ENCODE measurements around the gene TMEM61.

DNA sequence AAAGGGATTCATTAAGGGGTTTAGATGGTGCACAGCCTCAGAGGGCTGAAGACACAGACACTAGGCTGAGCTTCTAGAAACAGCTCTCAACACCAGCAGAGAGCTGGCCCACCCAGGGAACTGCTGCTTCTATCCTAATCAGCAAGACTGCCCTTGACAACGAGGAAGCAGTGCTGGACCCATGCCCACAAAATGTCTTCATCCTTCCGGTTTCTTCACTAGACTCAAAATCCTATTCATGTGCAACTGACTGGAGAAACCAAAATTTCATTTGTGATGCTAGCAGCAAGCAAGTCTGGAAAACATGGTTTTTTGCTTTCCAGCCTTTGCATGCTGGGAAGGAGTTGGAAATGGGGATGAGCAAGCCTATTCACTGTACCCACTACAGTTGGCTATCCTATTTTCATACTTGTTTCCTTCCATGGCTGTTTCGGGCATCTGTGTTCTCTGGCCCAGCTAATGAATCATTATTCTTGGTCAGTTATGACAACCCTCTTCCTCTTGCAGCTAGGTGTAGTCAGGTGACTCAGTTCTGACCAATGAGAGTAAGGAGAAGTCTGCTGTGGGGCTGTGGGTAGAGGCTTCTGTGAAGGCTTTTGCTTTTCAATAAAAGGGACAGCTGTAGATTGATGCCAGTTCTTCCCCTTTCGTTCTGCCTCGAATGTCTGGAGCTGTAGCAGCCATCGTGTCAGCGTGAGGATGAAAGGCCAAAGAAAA lies 14.6 kb upstream of the TMEM61 start:
- TF ChIP-seq, protein P1, sequence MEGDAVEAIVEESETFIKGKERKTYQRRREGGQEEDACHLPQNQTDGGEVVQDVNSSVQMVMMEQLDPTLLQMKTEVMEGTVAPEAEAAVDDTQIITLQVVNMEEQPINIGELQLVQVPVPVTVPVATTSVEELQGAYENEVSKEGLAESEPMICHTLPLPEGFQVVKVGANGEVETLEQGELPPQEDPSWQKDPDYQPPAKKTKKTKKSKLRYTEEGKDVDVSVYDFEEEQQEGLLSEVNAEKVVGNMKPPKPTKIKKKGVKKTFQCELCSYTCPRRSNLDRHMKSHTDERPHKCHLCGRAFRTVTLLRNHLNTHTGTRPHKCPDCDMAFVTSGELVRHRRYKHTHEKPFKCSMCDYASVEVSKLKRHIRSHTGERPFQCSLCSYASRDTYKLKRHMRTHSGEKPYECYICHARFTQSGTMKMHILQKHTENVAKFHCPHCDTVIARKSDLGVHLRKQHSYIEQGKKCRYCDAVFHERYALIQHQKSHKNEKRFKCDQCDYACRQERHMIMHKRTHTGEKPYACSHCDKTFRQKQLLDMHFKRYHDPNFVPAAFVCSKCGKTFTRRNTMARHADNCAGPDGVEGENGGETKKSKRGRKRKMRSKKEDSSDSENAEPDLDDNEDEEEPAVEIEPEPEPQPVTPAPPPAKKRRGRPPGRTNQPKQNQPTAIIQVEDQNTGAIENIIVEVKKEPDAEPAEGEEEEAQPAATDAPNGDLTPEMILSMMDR (IDR thresholded peaks at IDR 0.05), result no peak
- TF ChIP-seq CREM (CRISPR knock-in tag; IDR thresholded peaks at IDR 0.05) (no peak), ZNF121 (CRISPR knock-in tag; IDR thresholded peaks at IDR 0.05) (no peak), NR3C1 (CRISPR knock-in tag; conservative IDR thresholded peaks at IDR 0.05; ENCODE audit: low read depth) (no peak), SOX15 (CRISPR knock-in tag; IDR thresholded peaks at IDR 0.05) (no peak), ZBTB21 (CRISPR knock-in tag; IDR thresholded peaks at IDR 0.05; ENCODE audit: borderline replicate concordance) (no peak), SP1 (CRISPR knock-in tag; conservative IDR thresholded peaks at IDR 0.05) (no peak), JUN (CRISPR knock-in tag; IDR thresholded peaks at IDR 0.05) (no peak), MAX (CRISPR knock-in tag; IDR thresholded peaks at IDR 0.05) (no peak), SMAD3 (CRISPR knock-in tag; IDR thresholded peaks at IDR 0.05; ENCODE audit: borderline replicate concordance) (no peak)
- TF ChIP-seq, protein P2, sequence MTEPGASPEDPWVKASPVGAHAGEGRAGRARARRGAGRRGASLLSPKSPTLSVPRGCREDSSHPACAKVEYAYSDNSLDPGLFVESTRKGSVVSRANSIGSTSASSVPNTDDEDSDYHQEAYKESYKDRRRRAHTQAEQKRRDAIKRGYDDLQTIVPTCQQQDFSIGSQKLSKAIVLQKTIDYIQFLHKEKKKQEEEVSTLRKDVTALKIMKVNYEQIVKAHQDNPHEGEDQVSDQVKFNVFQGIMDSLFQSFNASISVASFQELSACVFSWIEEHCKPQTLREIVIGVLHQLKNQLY (CRISPR knock-in tag; IDR thresholded peaks at IDR 0.05), result no peak
- TF ChIP-seq, protein P3, sequence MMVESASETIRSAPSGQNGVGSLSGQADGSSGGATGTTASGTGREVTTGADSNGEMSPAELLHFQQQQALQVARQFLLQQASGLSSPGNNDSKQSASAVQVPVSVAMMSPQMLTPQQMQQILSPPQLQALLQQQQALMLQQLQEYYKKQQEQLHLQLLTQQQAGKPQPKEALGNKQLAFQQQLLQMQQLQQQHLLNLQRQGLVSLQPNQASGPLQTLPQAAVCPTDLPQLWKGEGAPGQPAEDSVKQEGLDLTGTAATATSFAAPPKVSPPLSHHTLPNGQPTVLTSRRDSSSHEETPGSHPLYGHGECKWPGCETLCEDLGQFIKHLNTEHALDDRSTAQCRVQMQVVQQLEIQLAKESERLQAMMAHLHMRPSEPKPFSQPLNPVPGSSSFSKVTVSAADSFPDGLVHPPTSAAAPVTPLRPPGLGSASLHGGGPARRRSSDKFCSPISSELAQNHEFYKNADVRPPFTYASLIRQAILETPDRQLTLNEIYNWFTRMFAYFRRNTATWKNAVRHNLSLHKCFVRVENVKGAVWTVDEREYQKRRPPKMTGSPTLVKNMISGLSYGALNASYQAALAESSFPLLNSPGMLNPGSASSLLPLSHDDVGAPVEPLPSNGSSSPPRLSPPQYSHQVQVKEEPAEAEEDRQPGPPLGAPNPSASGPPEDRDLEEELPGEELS (CRISPR knock-in tag; IDR thresholded peaks at IDR 0.05), result no peak
- TF ChIP-seq, protein P4, sequence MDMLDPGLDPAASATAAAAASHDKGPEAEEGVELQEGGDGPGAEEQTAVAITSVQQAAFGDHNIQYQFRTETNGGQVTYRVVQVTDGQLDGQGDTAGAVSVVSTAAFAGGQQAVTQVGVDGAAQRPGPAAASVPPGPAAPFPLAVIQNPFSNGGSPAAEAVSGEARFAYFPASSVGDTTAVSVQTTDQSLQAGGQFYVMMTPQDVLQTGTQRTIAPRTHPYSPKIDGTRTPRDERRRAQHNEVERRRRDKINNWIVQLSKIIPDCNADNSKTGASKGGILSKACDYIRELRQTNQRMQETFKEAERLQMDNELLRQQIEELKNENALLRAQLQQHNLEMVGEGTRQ (CRISPR knock-in tag; IDR thresholded peaks at IDR 0.05), result peak; percentile 29; the same call in 1 of the 2 replicates
